NOMO-1 treated with dmso at 0.1 percent for 144 hours (cell line): ENCODE measurements around the gene PTPRK.
"Not testable (repeated sequence)": the region's sequence is repeated elsewhere in the genome, so short reads cannot be mapped to it uniquely, and the experiment has no call there.

Source experiments
- DNase-seq: peaks from one replicate; lab custom pipeline; 2025; ENCODE audit not compliant: unreplicated experiment; lab: John Stamatoyannopoulos, UW

The PTPRK gene

GRCh38 chr6:128446497-128446896 lies 73.9 kb downstream of the PTPRK start:
- no peak for DNase-seq

- DNase-seq = no peak
These were observed 76.8 kb downstream of the PTPRK start for GRCh38 chr6:128443553-128443952.

- DNase-seq = no peak
These were observed 80.8 kb downstream of the PTPRK start for GRCh38 chr6:128439627-128440026.

- DNase-seq = no peak
These were observed 82.0 kb downstream of the PTPRK start for GRCh38 chr6:128438393-128438792.

- no peak for DNase-seq
These were observed 82.7 kb downstream of the PTPRK start for GRCh38 chr6:128437685-128438084.

GRCh38 chr6:128434752-128435151 lies 85.6 kb downstream of the PTPRK start:
- not testable (repeated sequence) for DNase-seq

- DNase-seq = no peak
These were observed 88.0 kb downstream of the PTPRK start for GRCh38 chr6:128432394-128432793.

- DNase-seq = no peak
These were observed 93.3 kb downstream of the PTPRK start for GRCh38 chr6:128427139-128427538.

- no peak for DNase-seq
These were observed 94.5 kb downstream of the PTPRK start for GRCh38 chr6:128425856-128426255.

- no peak for DNase-seq
These were observed 97.5 kb downstream of the PTPRK start for GRCh38 chr6:128422871-128423270.

GRCh38 chr6:128422200-128422599 lies 98.2 kb downstream of the PTPRK start:
- DNase-seq = no peak

GRCh38 chr6:128421788-128422187 lies 98.6 kb downstream of the PTPRK start:
- no peak for DNase-seq

GRCh38 chr6:128417698-128418097 lies 102.7 kb downstream of the PTPRK start:
- DNase-seq = no peak

GRCh38 chr6:128415387-128415786 lies 105.0 kb downstream of the PTPRK start:
- DNase-seq = no peak

- no peak for DNase-seq
These were observed 105.5 kb downstream of the PTPRK start for GRCh38 chr6:128414943-128415342.

GRCh38 chr6:128413291-128413690 lies 107.1 kb downstream of the PTPRK start:
- DNase-seq = no peak

GRCh38 chr6:128412680-128413079 lies 107.7 kb downstream of the PTPRK start:
- DNase-seq = no peak

GRCh38 chr6:128410584-128410983 lies 109.8 kb downstream of the PTPRK start:
- DNase-seq = no peak

- DNase-seq = no peak
These were observed 111.4 kb downstream of the PTPRK start for GRCh38 chr6:128409003-128409402.

- no peak for DNase-seq
These were observed 113.9 kb downstream of the PTPRK start for GRCh38 chr6:128406453-128406852.

- DNase-seq = no peak
These were observed 116.6 kb downstream of the PTPRK start for GRCh38 chr6:128403618-128404444.

- DNase-seq = no peak
These were observed 119.5 kb downstream of the PTPRK start for GRCh38 chr6:128400875-128401274.

GRCh38 chr6:128397996-128398395 lies 122.4 kb downstream of the PTPRK start:
- DNase-seq = no peak
